Activated T-helper 2 cell treated with anti-CD3 and anti-CD28 coated beads, Interferon-gamma antibody, Interleukin-2, Interleukin-4, amounts not matched to agents 10 μg/mL and 5 μg/mL and 100 μg/mL, durations not matched to agents 14 hours and 24 hours and 36 hours (primary cell): ENCODE measurements around the gene SOHLH2. TPM values are rescaled to one million over a fixed set of nuclear protein-coding genes. Genes with fewer than 3 reads are reported as not detected.

ENCODE experiments used
- DNase-seq: peaks from one replicate; pipeline ENCODE4 v3.0.0; 2021; ENCODE audit warnings: low spot score
- H3K27ac Mint-ChIP-seq: one replicate; pipeline ENCODE4 v1.8.0; 2021; ENCODE audit warnings: mixed read lengths
- H3K27me3 Mint-ChIP-seq: one replicate; pipeline ENCODE4 v1.8.0; 2021; ENCODE audit warnings: low read depth, mixed read lengths
- H3K36me3 Mint-ChIP-seq: one replicate; pipeline ENCODE4 v1.8.0; 2021; ENCODE audit warnings: low read depth, mixed read lengths
- H3K4me1 Mint-ChIP-seq: one replicate; pipeline ENCODE4 v1.8.0; 2021; ENCODE audit warnings: low read depth, mixed read lengths
- H3K4me3 Mint-ChIP-seq: one replicate; pipeline ENCODE4 v1.8.0; 2021; ENCODE audit warnings: low read depth, mild to moderate bottlenecking, moderate library complexity, mixed read lengths
- H3K9me3 Mint-ChIP-seq: one replicate; pipeline ENCODE4 v1.8.0; 2021; ENCODE audit warnings: mixed read lengths
- intact Hi-C: fragments of 100-400 bp; cut with micrococcal nuclease; formaldehyde crosslinking; loops from one replicate; pipeline ENCODE4 v1.15.1; 2023
- total RNA-seq: library from RNA; stranded (reverse); gene quantifications from 2 replicates; pipeline ENCODE4 v1.2.3, GENCODE V29; 2022

SOHLH2 gene
- total RNA-seq, 1 donor from 2014 or later: not detected

DNA sequence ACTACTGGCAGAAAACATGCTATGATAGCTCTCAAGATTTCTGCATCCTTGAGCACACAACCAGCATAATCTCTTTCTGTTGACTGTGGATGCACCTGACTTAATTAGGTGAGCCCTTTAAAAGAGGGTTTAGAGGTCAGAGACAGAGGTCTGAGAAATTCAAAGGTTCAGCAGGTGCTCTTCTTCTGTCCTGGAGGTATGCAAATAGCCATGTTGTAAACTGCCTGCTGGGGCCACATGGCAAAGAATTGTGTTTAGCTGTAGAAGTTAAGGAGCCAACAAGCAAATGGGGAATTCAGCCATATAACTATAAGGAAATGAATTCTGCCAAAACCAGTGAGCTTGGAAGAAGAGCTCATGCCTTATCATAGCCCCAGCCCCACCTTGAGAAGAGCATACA, 71.6 kb downstream of the SOHLH2 start:
- no peak for DNase-seq
- no peak overlapping the region for H3K27ac Mint-ChIP-seq

DNA sequence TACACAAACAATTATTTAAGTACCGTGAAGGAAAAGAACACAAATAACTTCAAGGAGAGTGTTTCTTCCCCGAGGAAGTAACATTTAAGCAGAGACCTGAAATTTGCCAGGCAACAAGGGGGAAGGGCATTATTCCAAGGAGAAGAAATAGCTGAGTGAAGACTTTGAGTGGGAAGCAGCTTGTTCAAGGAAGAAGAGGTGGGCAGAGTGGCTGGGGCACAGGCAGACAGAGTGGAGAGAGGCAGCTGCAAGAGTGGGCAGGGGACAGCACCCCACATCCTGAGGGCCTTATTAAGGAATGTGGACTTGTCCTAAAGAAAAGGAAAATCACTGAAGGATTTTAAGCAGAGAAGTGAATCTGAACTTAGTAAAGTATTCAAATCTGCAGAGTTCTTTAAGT, 78.5 kb downstream of the SOHLH2 start:
- H3K4me3 Mint-ChIP-seq: no peak overlapping the region
- H3K27me3 Mint-ChIP-seq: peaks cover 16% of the 10 kb centered on the region
- no peaks in the 10 kb centered on the region for H3K9me3 Mint-ChIP-seq
- no peaks in the 10 kb centered on the region for H3K4me1 Mint-ChIP-seq
- H3K27ac Mint-ChIP-seq: no peak overlapping the region
- intact Hi-C loops: no loop called here
- no peaks in the 10 kb centered on the region for H3K36me3 Mint-ChIP-seq
- DNase-seq: no peak

More for the DNA sequence above, 71.6 kb downstream of the SOHLH2 start:
- H3K4me3 Mint-ChIP-seq: no peak overlapping the region
- H3K4me1 Mint-ChIP-seq: no peaks in the 10 kb centered on the region
- H3K27me3 Mint-ChIP-seq: no peaks in the 10 kb centered on the region
- H3K9me3 Mint-ChIP-seq: no peaks in the 10 kb centered on the region
- intact Hi-C loops: no loop called here
- H3K36me3 Mint-ChIP-seq: no peaks in the 10 kb centered on the region

DNA sequence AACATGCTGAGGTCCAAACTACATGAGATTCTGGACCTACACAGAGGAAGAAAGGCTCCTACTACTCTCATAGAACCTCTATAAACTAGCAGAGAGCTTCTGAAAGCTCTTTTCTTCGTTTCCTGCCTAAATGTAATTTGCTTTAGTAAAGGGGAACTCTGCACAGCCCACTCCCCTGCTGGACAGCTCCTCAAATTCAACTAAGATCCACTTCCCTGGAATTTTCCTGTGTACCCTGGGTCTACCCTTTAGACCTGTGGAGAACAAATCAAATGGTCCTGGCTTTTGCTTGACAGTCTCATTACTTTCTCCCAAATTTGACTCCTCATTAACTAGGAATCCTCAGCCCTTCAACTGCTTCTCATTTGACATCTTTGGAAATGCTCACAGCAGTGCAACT, 79.7 kb downstream of the SOHLH2 start:
- peaks cover 23% of the 10 kb centered on the region for H3K27me3 Mint-ChIP-seq
- H3K4me3 Mint-ChIP-seq: no peak overlapping the region
- no peak overlapping the region for H3K27ac Mint-ChIP-seq
- no peaks in the 10 kb centered on the region for H3K36me3 Mint-ChIP-seq
- no peaks in the 10 kb centered on the region for H3K4me1 Mint-ChIP-seq
- no peaks in the 10 kb centered on the region for H3K9me3 Mint-ChIP-seq
- intact Hi-C loops: no loop called here
- no peak for DNase-seq

DNA sequence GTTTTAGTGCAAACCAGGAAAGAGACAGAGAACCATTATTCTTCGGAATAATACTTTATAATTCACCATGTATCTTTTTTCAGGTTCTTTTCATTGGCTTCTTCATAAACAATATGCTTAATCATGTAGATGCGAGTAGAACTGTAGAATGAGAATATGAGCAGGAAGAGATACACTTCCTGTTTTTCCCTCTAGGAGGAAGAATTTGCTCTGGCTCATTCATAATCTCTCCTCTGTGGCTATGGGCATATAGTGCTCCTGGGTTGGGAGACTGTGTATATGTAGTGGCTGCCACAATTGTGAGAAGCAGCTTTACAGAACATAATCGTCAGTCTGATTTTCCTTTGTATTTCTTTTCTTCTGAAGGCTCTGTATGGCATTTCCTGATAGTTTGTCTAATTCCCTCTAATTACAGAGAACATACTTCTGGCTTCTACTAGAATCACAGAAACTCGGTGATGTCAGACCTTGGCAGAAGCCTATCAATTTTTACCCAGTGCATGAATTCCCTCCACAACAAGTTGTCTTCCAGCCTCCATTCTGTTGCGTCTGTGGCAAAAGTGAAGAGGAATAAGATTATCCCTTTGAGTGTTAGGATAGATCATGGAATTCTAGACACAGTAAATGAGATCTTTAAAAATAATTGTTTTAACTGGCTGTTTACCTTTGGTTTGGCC, 80.3 kb downstream of the SOHLH2 start:
- no peak for DNase-seq
- Mint-ChIP-seq H3K27me3 (peaks cover 23% of the 10 kb centered on the region), H3K9me3 (no peaks in the 10 kb centered on the region), H3K36me3 (no peaks in the 10 kb centered on the region), H3K4me3 (no peak overlapping the region), H3K27ac (no peak overlapping the region), H3K4me1 (no peaks in the 10 kb centered on the region)
- intact Hi-C loops: no loop called here

DNA sequence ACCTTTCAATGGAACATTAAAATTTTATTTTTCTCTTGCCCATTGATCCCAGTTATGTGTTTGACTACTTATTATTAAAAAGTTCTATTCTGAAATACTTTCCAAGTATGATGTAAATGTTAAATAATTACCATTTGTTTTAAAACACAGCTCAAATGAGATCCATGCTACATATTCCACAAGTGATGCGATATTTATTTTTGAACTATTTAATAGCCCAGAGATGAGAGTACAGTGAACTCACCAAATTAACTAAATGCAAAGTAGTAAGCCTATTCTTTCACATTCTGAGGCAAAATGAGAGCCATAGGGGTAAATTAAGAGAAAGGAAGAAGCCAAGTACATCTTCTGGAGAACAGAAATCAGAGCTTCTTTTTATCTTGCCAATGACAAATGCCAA, 82.0 kb downstream of the SOHLH2 start:
- Mint-ChIP-seq H3K9me3 (no peaks in the 10 kb centered on the region), H3K4me1 (no peaks in the 10 kb centered on the region), H3K4me3 (no peak overlapping the region), H3K27me3 (peaks cover 25% of the 10 kb centered on the region), H3K27ac (no peak overlapping the region), H3K36me3 (no peaks in the 10 kb centered on the region)
- no peak for DNase-seq
- intact Hi-C loops: no loop called here

DNA sequence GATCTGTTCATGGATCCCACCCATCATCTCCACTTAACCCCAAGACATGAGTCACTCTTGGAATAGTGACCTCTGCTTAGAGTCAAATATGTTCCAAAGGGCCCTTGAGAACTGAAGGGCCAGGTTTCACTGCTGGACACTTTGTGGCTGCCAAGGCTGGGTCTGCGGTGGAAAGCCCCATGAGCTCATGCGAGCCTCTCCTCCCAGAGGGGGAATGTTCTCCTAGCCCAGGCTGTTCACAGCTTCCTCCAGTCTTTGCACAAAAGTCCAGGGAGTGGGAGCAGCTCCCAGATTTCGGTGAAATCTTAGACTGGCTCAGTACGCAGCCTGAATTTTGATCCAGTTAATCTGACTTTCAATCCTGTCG, 82.4 kb downstream of the SOHLH2 start:
- Mint-ChIP-seq H3K27me3 (peaks cover 25% of the 10 kb centered on the region), H3K4me1 (no peaks in the 10 kb centered on the region), H3K9me3 (no peaks in the 10 kb centered on the region), H3K4me3 (no peak overlapping the region), H3K36me3 (no peaks in the 10 kb centered on the region), H3K27ac (no peak overlapping the region)
- no peak for DNase-seq
- intact Hi-C loops: no loop called here

DNA sequence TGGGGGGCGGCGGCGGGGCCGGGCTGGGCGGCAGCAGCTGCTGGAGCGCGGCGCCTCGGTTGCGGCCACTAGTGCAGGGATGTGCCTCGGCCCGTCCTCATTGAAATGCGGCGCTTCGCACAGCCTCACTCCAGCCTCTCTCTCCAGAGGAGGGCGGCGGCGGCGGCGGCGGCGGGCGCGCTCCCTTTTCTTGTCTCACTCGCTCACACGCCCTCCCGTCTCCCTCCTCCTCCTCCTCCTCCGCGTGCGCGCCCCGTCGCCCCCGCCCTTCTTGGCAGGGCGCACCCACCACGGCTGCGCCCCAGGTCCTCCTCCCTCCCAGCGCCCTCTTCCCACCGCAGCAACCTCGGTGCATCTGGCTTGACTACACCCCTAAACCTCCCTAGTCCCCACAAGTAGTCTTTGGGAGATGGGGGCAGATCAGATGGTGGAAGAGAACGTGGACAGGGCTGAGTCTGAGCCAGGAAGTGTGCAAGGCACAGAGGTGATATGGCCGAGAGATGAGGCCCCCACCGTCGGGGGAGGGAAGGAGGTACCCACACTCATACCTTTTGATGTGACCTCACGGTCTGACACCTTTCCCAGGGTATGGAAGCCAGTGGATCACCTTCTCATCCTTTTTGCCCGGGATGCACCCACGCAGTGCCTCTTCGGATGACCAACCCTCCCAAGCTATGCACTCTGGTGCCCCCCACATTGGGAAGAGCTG, 83.0 kb downstream of the SOHLH2 start, which contains the start of gene DCLK1:
Gene DCLK1 (minus strand): TSS at position 161 of the 709 bp plus-strand sequence.
- intact Hi-C loops: no loop called here

DNA sequence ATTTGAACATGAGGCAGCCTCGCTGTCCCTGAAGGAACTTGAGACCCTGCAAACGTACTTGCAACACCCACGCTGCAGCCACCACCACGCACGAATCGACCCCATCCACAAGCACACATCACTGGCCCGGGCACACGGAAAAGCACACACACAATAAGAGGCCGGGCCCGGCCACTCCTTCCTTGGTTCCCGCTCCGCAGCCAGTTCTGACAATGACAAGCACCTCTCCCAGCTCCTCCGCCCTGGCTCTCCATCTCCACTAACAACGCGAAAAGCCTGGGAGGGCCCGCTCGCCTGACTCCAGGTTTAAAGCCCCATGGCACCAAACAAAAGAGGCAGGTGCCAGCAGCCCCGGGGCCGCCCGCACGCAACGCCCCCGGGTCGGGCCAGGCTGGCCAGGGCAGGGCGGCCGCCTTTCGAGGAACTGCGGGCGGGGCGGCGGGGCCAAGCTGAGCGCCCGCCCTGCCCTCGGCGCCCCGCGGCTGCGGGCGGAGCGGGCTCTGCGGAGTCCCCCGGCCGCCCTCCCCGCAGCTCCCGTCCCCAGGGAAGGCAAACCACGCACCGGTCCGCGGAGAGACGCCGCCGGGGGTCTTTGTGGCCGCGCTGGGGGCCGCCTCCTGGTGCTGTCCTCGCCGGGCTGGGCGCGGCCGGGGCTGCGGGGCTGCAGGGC, 83.7 kb downstream of the SOHLH2 start:
- H3K27ac Mint-ChIP-seq: no peak overlapping the region
- no peak for DNase-seq
- H3K9me3 Mint-ChIP-seq: no peaks in the 10 kb centered on the region
- H3K4me1 Mint-ChIP-seq: no peaks in the 10 kb centered on the region
- no peak overlapping the region for H3K4me3 Mint-ChIP-seq
- peaks cover 25% of the 10 kb centered on the region for H3K27me3 Mint-ChIP-seq
- intact Hi-C loops: no loop called here
- no peaks in the 10 kb centered on the region for H3K36me3 Mint-ChIP-seq

More for the DNA sequence above, 83.0 kb downstream of the SOHLH2 start, which contains the start of gene DCLK1:
- H3K36me3 Mint-ChIP-seq: no peaks in the 10 kb centered on the region
- no peak within 1 kb of the TSS for H3K4me3 Mint-ChIP-seq
- peaks cover 25% of the 10 kb centered on the region for H3K27me3 Mint-ChIP-seq
- no peaks in the 10 kb centered on the region for H3K4me1 Mint-ChIP-seq
- no peak within 1 kb of the TSS for H3K27ac Mint-ChIP-seq
- DNase-seq: no peak
- H3K9me3 Mint-ChIP-seq: no peaks in the 10 kb centered on the region

DNA sequence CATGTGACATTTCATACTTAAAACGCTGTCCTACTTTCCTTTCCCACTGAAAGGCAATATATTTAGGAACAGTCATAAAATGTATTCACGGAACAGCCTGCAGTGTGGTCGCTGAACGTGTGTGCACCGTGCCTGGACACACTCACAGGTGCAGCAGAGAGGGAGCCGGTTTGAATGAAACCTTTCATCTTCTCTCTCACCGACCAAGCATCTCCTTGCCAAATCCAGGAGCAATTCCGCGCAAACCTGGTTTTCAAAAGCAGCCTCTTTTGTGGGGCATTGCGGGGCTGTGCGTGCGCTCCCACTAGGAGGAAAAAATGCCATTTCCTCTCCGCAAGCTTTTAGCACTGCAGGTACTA, 84.2 kb downstream of the SOHLH2 start:
- no peaks in the 10 kb centered on the region for H3K9me3 Mint-ChIP-seq

DNA sequence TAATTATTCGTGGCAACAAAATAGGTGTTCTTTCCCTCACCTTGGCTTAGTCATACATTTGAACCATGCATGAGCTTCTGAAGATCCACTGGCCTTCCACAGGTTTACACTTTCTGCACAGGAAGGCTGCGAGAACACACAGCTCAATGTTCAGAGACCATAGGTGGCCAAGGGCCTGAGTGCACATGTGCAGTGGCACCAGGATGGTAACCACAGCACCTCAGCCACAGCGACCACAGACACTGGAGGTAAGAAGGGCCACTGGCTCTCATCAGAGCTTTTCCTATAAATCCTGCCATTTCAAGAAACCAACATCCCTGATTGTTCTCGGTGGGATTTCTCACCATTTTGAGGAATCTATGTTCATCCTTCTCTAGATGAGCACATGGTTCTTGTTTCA, 84.8 kb downstream of the SOHLH2 start:
- no peak for DNase-seq
- Mint-ChIP-seq H3K36me3 (no peaks in the 10 kb centered on the region), H3K27me3 (peaks cover 25% of the 10 kb centered on the region), H3K4me1 (no peaks in the 10 kb centered on the region), H3K4me3 (no peak overlapping the region), H3K27ac (no peak overlapping the region), H3K9me3 (no peaks in the 10 kb centered on the region)
- intact Hi-C loops: no loop called here

More for the DNA sequence above, 84.2 kb downstream of the SOHLH2 start:
- no peak overlapping the region for H3K4me3 Mint-ChIP-seq
- no peak for DNase-seq
- peaks cover 25% of the 10 kb centered on the region for H3K27me3 Mint-ChIP-seq
- intact Hi-C loops: no loop called here
- no peak overlapping the region for H3K27ac Mint-ChIP-seq
- H3K36me3 Mint-ChIP-seq: no peaks in the 10 kb centered on the region
- H3K4me1 Mint-ChIP-seq: no peaks in the 10 kb centered on the region

DNA sequence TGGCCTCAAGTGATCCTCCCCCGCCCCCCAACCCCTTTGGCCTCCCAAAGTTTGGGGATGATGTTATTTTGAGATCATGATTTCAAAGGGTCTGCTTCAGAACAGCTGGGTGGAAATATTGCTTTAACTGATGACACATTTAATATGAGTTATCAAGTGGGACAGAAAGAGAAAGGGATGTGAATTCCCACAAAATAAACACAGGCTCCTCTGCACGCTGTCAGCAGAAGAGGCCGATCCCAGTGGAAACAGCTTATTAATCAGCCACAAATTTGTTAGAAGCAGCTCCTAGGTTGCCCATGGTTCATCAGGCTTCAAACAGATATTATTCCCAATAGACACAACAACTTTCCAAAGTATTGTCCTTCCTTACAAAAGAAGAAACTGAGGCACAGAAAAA, 87.9 kb downstream of the SOHLH2 start:
- Mint-ChIP-seq H3K4me3 (no peak overlapping the region), H3K27me3 (peaks cover 13% of the 10 kb centered on the region), H3K27ac (no peak overlapping the region), H3K36me3 (no peaks in the 10 kb centered on the region), H3K9me3 (no peaks in the 10 kb centered on the region), H3K4me1 (no peaks in the 10 kb centered on the region)
- intact Hi-C loops: no loop called here
- no peak for DNase-seq

DNA sequence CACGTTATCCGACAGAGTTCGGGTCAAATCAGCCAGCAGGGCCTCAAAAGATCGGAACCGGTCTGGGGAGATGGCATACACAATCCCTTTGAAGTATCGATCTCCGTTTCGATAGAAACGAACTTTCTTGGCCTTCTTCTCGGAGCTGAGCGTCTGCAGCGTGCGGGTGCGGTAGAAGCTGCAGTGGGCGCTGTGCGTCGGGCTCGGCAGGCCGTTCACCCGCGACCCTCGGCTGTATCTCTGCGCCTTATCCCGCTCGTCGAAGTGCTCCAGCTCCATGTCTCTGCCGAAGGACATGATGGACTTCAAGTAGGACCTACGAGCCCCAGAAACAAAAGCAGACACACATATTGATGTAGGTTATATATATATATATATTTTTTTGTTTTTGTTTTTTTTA, 88.5 kb downstream of the SOHLH2 start:
- Mint-ChIP-seq H3K27me3 (peaks cover 9% of the 10 kb centered on the region), H3K4me1 (no peaks in the 10 kb centered on the region)
- intact Hi-C loops: no loop called here

DNA sequence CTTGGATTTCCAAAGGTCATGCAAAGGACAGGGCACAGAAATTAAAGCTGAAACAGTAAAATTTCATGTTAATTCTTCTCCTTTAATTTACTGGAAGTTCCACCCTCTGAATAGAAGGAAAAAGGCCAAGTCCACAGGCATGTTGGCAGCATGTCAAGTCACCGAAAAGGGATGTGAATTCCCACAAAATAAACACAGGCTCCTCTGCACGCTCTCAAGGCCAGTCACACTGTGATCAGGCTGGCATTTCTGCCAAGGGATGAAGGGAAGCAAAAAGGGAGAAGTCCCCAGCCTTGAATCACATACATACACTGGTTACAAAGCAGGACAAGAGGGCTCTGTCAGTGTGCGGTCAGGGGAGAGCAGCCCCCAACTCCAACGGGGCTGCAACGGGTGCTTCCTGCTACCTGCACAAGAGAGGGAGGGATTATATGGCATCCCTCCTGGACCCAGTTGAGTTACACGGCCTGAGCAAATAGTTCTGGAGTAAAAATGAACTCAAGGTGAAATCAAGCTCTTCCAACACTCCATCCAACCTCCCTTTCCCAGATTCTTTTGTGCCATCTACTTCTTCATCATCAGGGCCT, 90.0 kb downstream of the SOHLH2 start:
- Mint-ChIP-seq H3K27me3 (peaks cover 2% of the 10 kb centered on the region), H3K4me3 (no peak overlapping the region), H3K27ac (no peak overlapping the region), H3K9me3 (no peaks in the 10 kb centered on the region), H3K4me1 (no peaks in the 10 kb centered on the region), H3K36me3 (no peaks in the 10 kb centered on the region)
- intact Hi-C loops: no loop called here
- no peak for DNase-seq

More for the DNA sequence above, 88.5 kb downstream of the SOHLH2 start:
- Mint-ChIP-seq H3K36me3 (no peaks in the 10 kb centered on the region), H3K27ac (no peak overlapping the region), H3K4me3 (no peak overlapping the region), H3K9me3 (no peaks in the 10 kb centered on the region)
- no peak for DNase-seq
